SK-N-SH (cell line): ENCODE measurements around the gene KLF15. TPM values are rescaled to one million over a fixed set of nuclear protein-coding genes. Genes with fewer than 3 reads are reported as not detected.

Experiments used
- CTCF ChIA-PET: fragments of 300-600, 350-600 bp; formaldehyde crosslinking; extraction: SDS; loops from one replicate; lab custom pipeline; 2021; lab: Yijun Ruan, JAX
- POLR2A ChIA-PET: fragments of 350-600 bp; sonication (Branson Sonifier 250); formaldehyde crosslinking; extraction: SDS; loops from one replicate; lab custom pipeline; 2020; ENCODE audit warnings: antibody characterized with exemption, inconsistent platforms; lab: Yijun Ruan, JAX
- DNase-seq: peaks from one replicate; pipeline ENCODE4 v3.0.0; 2012
- H2AFZ ChIP-seq: fragments of 200-600 bp; sonication (generic); 2 replicates; pipeline ENCODE4 v1.8.1; 2016; ENCODE audit warnings: antibody characterized with exemption, mild to moderate bottlenecking, low read depth
- H3F3A ChIP-seq: fragments of 200-600 bp; sonication (generic); replicated peaks from 2 replicates; pipeline ENCODE3; 2016; ENCODE audit warnings: antibody characterized with exemption, mild to moderate bottlenecking; ENCODE audit not compliant: insufficient read depth
- H3K27ac ChIP-seq, 2 experiments: fragments of 200-500 bp in 1 of 2; fragments of 200-600 bp in 1 of 2; sonication (Bioruptor generic) in 1 of 2; sonication (generic), shearing (Covaris generic) in 1 of 2; 2 replicates each; pipeline versions ENCODE4 v1.5.1 to v1.6.1; 2014 to 2016; ENCODE audit warnings: low read depth in 2 of 2, inconsistent platforms in 1 of 2, low read length in 1 of 2, mild to moderate bottlenecking in 1 of 2, mixed read lengths in 1 of 2
- H3K27me3 ChIP-seq: fragments of 200-600 bp; sonication (generic), shearing (Covaris generic); 2 replicates; pipeline ENCODE4 v1.6.1; 2016; ENCODE audit warnings: mixed run types; ENCODE audit not compliant: insufficient read depth
- H3K36me3 ChIP-seq, 2 experiments: fragments of 200-500 bp in 1 of 2; fragments of 200-600 bp in 1 of 2; sonication (Bioruptor generic) in 1 of 2; sonication (generic) in 1 of 2; replicated peaks in 1 of 2; 2 replicates each; pipeline versions ENCODE3 to v1.5.1; 2014 to 2016; ENCODE audit warnings: low read length in 1 of 2, mild to moderate bottlenecking in 1 of 2; ENCODE audit not compliant: insufficient read depth in 2 of 2, control insufficient read depth in 1 of 2
- H3K4me1 ChIP-seq, 2 experiments: fragments of 200-500 bp in 1 of 2; fragments of 200-600 bp in 1 of 2; sonication (Bioruptor generic) in 1 of 2; sonication (generic), shearing (Covaris generic) in 1 of 2; 2 replicates each; pipeline versions ENCODE4 v1.5.1 to v1.6.1; 2014 to 2016; ENCODE audit warnings: low read depth in 1 of 2, low read length in 1 of 2, mixed run types in 1 of 2; ENCODE audit not compliant: insufficient read depth in 2 of 2, control insufficient read depth in 1 of 2
- H3K4me2 ChIP-seq: fragments of 200-600 bp; sonication (generic), shearing (Covaris generic); 2 replicates; pipeline ENCODE4 v1.6.1; 2017; ENCODE audit warnings: mixed run types
- H3K4me3 ChIP-seq, 2 experiments: fragments of 200-500 bp in 1 of 2; fragments of 200-600 bp in 1 of 2; sonication (Bioruptor generic) in 1 of 2; sonication (generic), shearing (Covaris generic) in 1 of 2; 2 replicates each; pipeline versions ENCODE4 v1.5.1 to v1.8.1; 2014 to 2016; ENCODE audit warnings: low read depth in 2 of 2, inconsistent platforms in 1 of 2, low read length in 1 of 2, mild to moderate bottlenecking in 1 of 2, mixed read lengths in 1 of 2, moderate library complexity in 1 of 2
- H3K79me2 ChIP-seq: fragments of 200-600 bp; sonication (generic); 2 replicates; pipeline ENCODE4 v1.8.1; 2017; ENCODE audit warnings: mild to moderate bottlenecking; ENCODE audit not compliant: insufficient read depth
- H3K9ac ChIP-seq: fragments of 200-600 bp; sonication (generic); 2 replicates; pipeline ENCODE4 v1.6.1; 2017; ENCODE audit warnings: mixed run types
- H3K9me2 ChIP-seq: fragments of 200-600 bp; sonication (generic); 2 replicates; pipeline ENCODE4 v1.6.1; 2017; ENCODE audit warnings: mixed run types
- H3K9me3 ChIP-seq: fragments of 200-600 bp; sonication (generic); 2 replicates; pipeline ENCODE4 v1.6.1; 2017; ENCODE audit warnings: mixed run types, mild to moderate bottlenecking, moderate library complexity
- H4K20me1 ChIP-seq: fragments of 200-600 bp; sonication (generic); 2 replicates; pipeline ENCODE4 v1.6.1; 2017; ENCODE audit warnings: mild to moderate bottlenecking, mixed run types; ENCODE audit not compliant: insufficient read depth
- CTCF ChIP-seq: fragments of 200-600 bp; sonication (generic); IDR thresholded peaks from 2 replicates; pipeline ENCODE4 v1.6.1; 2017; ENCODE audit warnings: antibody characterized with exemption, mild to moderate bottlenecking, moderate library complexity
- EP300 ChIP-seq, 2 experiments: IDR thresholded peaks; 2 replicates each; pipeline versions ENCODE4 v1.4.0 to v1.6.1; 2012; ENCODE audit warnings: borderline replicate concordance in 1 of 2, low read depth in 1 of 2, low read length in 1 of 2
- FOSL2 ChIP-seq: IDR thresholded peaks from 2 replicates; pipeline ENCODE4 v1.4.0; 2012; ENCODE audit warnings: low read depth, mild to moderate bottlenecking, moderate library complexity, borderline replicate concordance
- MEF2A ChIP-seq: IDR thresholded peaks from 2 replicates; pipeline ENCODE4 v1.4.0; 2012; ENCODE audit warnings: low read depth, borderline replicate concordance
- NFIC ChIP-seq: IDR thresholded peaks from 2 replicates; pipeline ENCODE4 v1.4.0; 2012; ENCODE audit warnings: borderline replicate concordance
- RCOR1 ChIP-seq: fragments of 150-350 bp; IDR thresholded peaks from 2 replicates; pipeline ENCODE4 v1.6.1; 2017; ENCODE audit warnings: antibody characterized with exemption, low read length
- SMC3 ChIP-seq: IDR thresholded peaks from 2 replicates; pipeline ENCODE4 v1.6.1; 2012; ENCODE audit warnings: low read depth, low read length, improper control_type of control experiment
- TCF12 ChIP-seq: IDR thresholded peaks from 2 replicates; pipeline ENCODE4 v1.4.0; 2012
- TEAD4 ChIP-seq: IDR thresholded peaks from 2 replicates; pipeline ENCODE4 v1.4.0; 2012; ENCODE audit warnings: mild to moderate bottlenecking, borderline replicate concordance; ENCODE audit not compliant: insufficient read depth
- YY1 ChIP-seq: IDR thresholded peaks from 2 replicates; pipeline ENCODE4 v1.4.0; 2012; ENCODE audit warnings: low read depth, mild to moderate bottlenecking
- ZBTB33 ChIP-seq: IDR thresholded peaks from 2 replicates; pipeline ENCODE4 v1.4.0; 2012; ENCODE audit warnings: low read depth, borderline replicate concordance
- WGBS: methylation state at CpG from one replicate; pipeline ENCODE4 v1.1.6; 2017; ENCODE audit warnings: low lambda C conversion rate; 5-methylcytosine and 5-hydroxymethylcytosine counted together
- polyA plus RNA-seq, 3 experiments: library from polyadenylated mRNA; depleted of rRNA; stranded (reverse); fragments of >200 nt; gene quantifications; 2 replicates each; pipeline ENCODE4 v1.2.3, GENCODE V29; 2012

KLF15 gene
- polyA plus RNA-seq, 1 of the 3 experiments (the other 2 are of a cell fraction), result 0.28 TPM

- H3K36me3 ChIP-seq, result no peaks in the 10 kb centered on the region
- no peak overlapping the region for H3K27ac ChIP-seq
- no peak for DNase-seq
- H3K4me2 ChIP-seq, result no peak overlapping the region
- H2AFZ ChIP-seq, result no peak overlapping the region
- no peaks in the 10 kb centered on the region for H3K9me2 ChIP-seq
- no peaks in the 10 kb centered on the region for H3K9me3 ChIP-seq
- POLR2A ChIA-PET, result no interaction called here
- 65% methylated on average over 4 of the region's 10 CpGs for WGBS
- peaks cover 17% of the 10 kb centered on the region for H3K27me3 ChIP-seq
- H3K9ac ChIP-seq, result no peak overlapping the region
- no peak for TF ChIP-seq TEAD4
- TF ChIP-seq EP300 (IDR thresholded peaks at IDR 0.05; ENCODE audit: borderline replicate concordance in 1 of 2, low read depth in 1 of 2, low read length in 1 of 2), result no peak
- no peak for TF ChIP-seq NFIC
- TF ChIP-seq FOSL2, result no peak
- TF ChIP-seq RCOR1, result no peak
- no peaks in the 10 kb centered on the region for H3F3A ChIP-seq
- peaks cover 0 to 10% of the 10 kb centered on the region in 2 experiments; a peak in 1 of 4 replicates for H3K4me1 ChIP-seq
- CTCF ChIA-PET, result interaction anchor here (0.6 to 1.1 kb wide), 3 partner anchors 14 to 62 kb away, joined by 3 read pairs; no protein-coding TSS in a partner anchor
- no peak overlapping the region for H3K4me3 ChIP-seq
- H3K79me2 ChIP-seq, result no peaks in the 10 kb centered on the region
- no peaks in the 10 kb centered on the region for H4K20me1 ChIP-seq
Observed at GRCh38 chr3:126351086-126351770, 6.0 kb downstream of the KLF15 start.

DNA sequence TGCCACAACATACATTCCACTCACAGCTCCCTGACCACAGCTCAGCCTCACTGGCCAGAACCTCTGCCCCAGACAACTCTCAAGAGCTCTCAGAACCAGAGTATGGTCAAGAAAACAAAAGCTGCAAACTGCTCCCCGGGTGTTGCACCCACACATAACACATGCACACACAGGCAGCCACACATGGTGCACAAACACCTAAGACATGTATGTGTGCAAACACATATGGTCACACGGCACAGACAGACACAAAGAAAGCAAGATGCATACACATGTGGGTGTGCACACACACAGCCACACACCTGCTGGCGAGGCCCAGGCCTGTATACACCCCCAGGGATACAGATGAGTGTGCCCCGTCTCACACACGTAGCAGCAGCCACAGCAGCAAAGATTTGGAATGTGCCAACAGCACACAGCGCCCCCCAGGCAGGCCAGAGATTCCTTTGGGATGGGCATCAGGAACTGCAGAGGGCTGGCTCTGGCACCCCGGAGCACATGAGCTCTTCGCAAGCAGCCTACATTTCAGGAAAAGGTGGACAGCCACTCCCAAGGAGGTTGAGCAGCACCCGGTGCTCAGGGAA is 6.6 kb downstream of the KLF15 start:
- TF ChIP-seq CTCF (no peak), MEF2A (no peak), SMC3 (no peak), YY1 (no peak), ZBTB33 (no peak), TCF12 (no peak)
- TF ChIP-seq, all 33 proteins: peak for 0
- no peaks in the 10 kb centered on the region for H3K79me2 ChIP-seq
- no peak overlapping the region for H3K27ac ChIP-seq
- no peak overlapping the region for H2AFZ ChIP-seq
- H3F3A ChIP-seq, result no peaks in the 10 kb centered on the region
- no peaks in the 10 kb centered on the region for H3K36me3 ChIP-seq
- no peaks in the 10 kb centered on the region for H4K20me1 ChIP-seq
- H3K4me1 ChIP-seq, result peaks cover 0 to 6% of the 10 kb centered on the region in 2 experiments; a peak in 1 of 4 replicates
- H3K4me2 ChIP-seq, result no peak overlapping the region
- no peaks in the 10 kb centered on the region for H3K9me3 ChIP-seq
- H3K27me3 ChIP-seq, result peaks cover 10% of the 10 kb centered on the region
- H3K9ac ChIP-seq, result no peak overlapping the region
- CTCF ChIA-PET, result interaction anchor here (0.6 to 1.9 kb wide), 4 partner anchors 15 to 216 kb away, joined by 3 to 5 read pairs (median 3); no protein-coding TSS in a partner anchor
- 51% methylated on average over 2 of the region's 9 CpGs for WGBS
- POLR2A ChIA-PET, result interaction anchor here (0.7 kb wide), 1 partner anchor 8 kb away, joined by 3 read pairs; no protein-coding TSS in a partner anchor
- H3K4me3 ChIP-seq, result no peak overlapping the region
- DNase-seq, result no peak
- no peaks in the 10 kb centered on the region for H3K9me2 ChIP-seq
